ENCODE results near the gene ZNF524. TPM values are rescaled to one million over a fixed set of nuclear protein-coding genes. Genes with fewer than 3 reads are reported as not detected.
A peak's percentile ranks its signal among the peaks of the same experiment; 100 is the strongest.

The ZNF524 gene
- total and polyA plus RNA-seq, 9 of the 15 experiments (the other 6 are each of a cell fraction or from before 2014, with no cell fraction given) = 0.08 to 15.6 (median 2.9) TPM

- ATAC-seq = no peak
- TF ChIP-seq ZZZ3 (IDR thresholded peaks at IDR 0.05) = no peak
- no peak for TF ChIP-seq ZBTB12 (CRISPR knock-in tag; IDR thresholded peaks at IDR 0.05)
- 0 out of 4 replicates have a peak, but pooled peaks of 1 of the 2 experiments have one; percentile 14 for TF ChIP-seq KDM1A (IDR thresholded peaks at IDR 0.05)
- TF ChIP-seq ZNF592 (IDR thresholded peaks at IDR 0.05) = no peak
- Histone ChIP-seq H3K4me3 (no peak overlapping the region), H4K20me1 (replicated peaks; ENCODE audit: control insufficient read depth, insufficient read depth, low read length) (no peaks in the 10 kb centered on the region), H3K4me1 (replicated peaks in 1 of 2; ENCODE audit: control insufficient read depth in 2 of 2, insufficient read depth in 2 of 2, low read length in 2 of 2) (peaks cover 8 to 12% of the 10 kb centered on the region in 2 experiments; a peak in 4 of 5 replicates), H3K9me1 (ENCODE audit: control insufficient read depth, insufficient read depth, low read length) (no peaks in the 10 kb centered on the region), H3K4me2 (ENCODE audit: insufficient read depth, low read length) (no peak overlapping the region), H3K9ac (ENCODE audit: insufficient read depth in 1 of 2, low read depth in 2 of 2, low read length in 2 of 2) (no peak overlapping the region), H3K9me3 (replicated peaks; ENCODE audit: control insufficient read depth, insufficient read depth, low read depth, low read length) (no peaks in the 10 kb centered on the region), H3K36me3 (ENCODE audit: control insufficient read depth, insufficient read depth, low read length) (no peaks in the 10 kb centered on the region), H3K79me2 (ENCODE audit: control insufficient read depth, insufficient read depth, low read length) (no peaks in the 10 kb centered on the region), H3K27me3 (ENCODE audit: control insufficient read depth in 2 of 2, insufficient read depth in 2 of 2, low read length in 2 of 2) (peaks cover 3 to 11% of the 10 kb centered on the region in 2 experiments; a peak in 3 of 5 replicates), H2AFZ (ENCODE audit: low read depth, low read length) (no peak overlapping the region), H3K27ac (ENCODE audit: extremely low read depth, low read depth, low read length) (no peak overlapping the region)
- in situ Hi-C loops (cut with MboI) = no loop called here
- no TSS peak for BruUV-seq (replicated peaks)
- intact Hi-C loops (cut with micrococcal nuclease) = no loop called here
- CTCF ChIA-PET (ENCODE audit: low intra/inter-chr PET ratio) = no interaction called here
- no peak for DNase-seq (ENCODE audit: extremely low read depth in 1 of 4, low spot score in 3 of 4)
- no peak for FAIRE-seq
- 10% methylated on average over 13 of the region's 13 CpGs for WGBS (ENCODE audit: insufficient coverage, low coverage, missing lambda C conversion rate)
- POLR2A ChIA-PET = interaction anchor here (0.7 to 1.0 kb wide), 2 partner anchors 23 to 1776 kb away, joined by 3 read pairs; no protein-coding TSS in a partner anchor
Observed at GRCh38 chr19:55552620-55553019, 47.5 kb upstream of the ZNF524 start.
